HEK293T (cell line): Measurements from ENCODE around the gene MTNR1B.

Source experiments
- BHLHE40 ChIP-seq: fragments of 450-650 bp; IDR thresholded peaks from 2 replicates; pipeline ENCODE4 v1.6.1; 2016; ENCODE audit warnings: mild to moderate bottlenecking, moderate library complexity, borderline replicate concordance
- CTBP1 ChIP-seq: fragments of 450-650 bp; IDR thresholded peaks from 2 replicates; pipeline ENCODE4 v1.6.1; 2016; ENCODE audit warnings: borderline replicate concordance
- FOXA1 ChIP-seq: fragments of 450-650 bp; IDR thresholded peaks from 2 replicates; pipeline ENCODE4 v1.6.1; 2016; ENCODE audit warnings: mild to moderate bottlenecking
- FOXM1 ChIP-seq: fragments of 450-650 bp; IDR thresholded peaks from 2 replicates; pipeline ENCODE4 v1.6.1; 2017; ENCODE audit warnings: mild to moderate bottlenecking, borderline replicate concordance
- HDGF ChIP-seq: fragments of 450-650 bp; IDR thresholded peaks from 2 replicates; pipeline ENCODE4 v1.6.1; 2017; ENCODE audit warnings: antibody characterized with exemption, borderline replicate concordance
- L3MBTL2 ChIP-seq: fragments of 450-650 bp; conservative IDR thresholded peaks from 2 replicates; pipeline ENCODE4 v1.6.1; 2016; ENCODE audit warnings: mild to moderate bottlenecking
- NFRKB ChIP-seq: fragments of 450-650 bp; IDR thresholded peaks from 2 replicates; pipeline ENCODE4 v1.6.1; 2016; ENCODE audit warnings: mild to moderate bottlenecking, moderate library complexity
- PKNOX1 ChIP-seq: fragments of 450-650 bp; IDR thresholded peaks from 2 replicates; pipeline ENCODE4 v1.6.1; 2016
- SP1 ChIP-seq: fragments of 450-650 bp; IDR thresholded peaks from 2 replicates; pipeline ENCODE4 v1.6.1; 2017
- SUZ12 ChIP-seq: fragments of 450-650 bp; IDR thresholded peaks from 2 replicates; pipeline ENCODE4 v1.6.1; 2016; ENCODE audit warnings: mild to moderate bottlenecking
- TARDBP ChIP-seq: fragments of 450-650 bp; IDR thresholded peaks from 2 replicates; pipeline ENCODE4 v1.6.1; 2016
- ZNF384 ChIP-seq: fragments of 450-650 bp; IDR thresholded peaks from 2 replicates; pipeline ENCODE4 v1.6.1; 2016

- TF ChIP-seq ZNF384 (no peak), SP1 (no peak), TARDBP (no peak), FOXM1 (no peak), BHLHE40 (no peak), L3MBTL2 (no peak), CTBP1 (no peak), HDGF (no peak), FOXA1 (no peak), SUZ12 (no peak), NFRKB (no peak), PKNOX1 (no peak)
Measured at GRCh38 chr11:93025558-93026255, 56.3 kb downstream of the MTNR1B start.
